ENCODE data around the gene SPRED2. TPM values are rescaled to one million over a fixed set of nuclear protein-coding genes. Genes with fewer than 3 reads are reported as not detected.
A peak's percentile ranks its signal among the peaks of the same experiment; 100 is the strongest.

The SPRED2 gene
- polyA plus RNA-seq, 2 of the 4 experiments (the other 2 are of a cell fraction): 20.6 to 29.3 TPM

DNA sequence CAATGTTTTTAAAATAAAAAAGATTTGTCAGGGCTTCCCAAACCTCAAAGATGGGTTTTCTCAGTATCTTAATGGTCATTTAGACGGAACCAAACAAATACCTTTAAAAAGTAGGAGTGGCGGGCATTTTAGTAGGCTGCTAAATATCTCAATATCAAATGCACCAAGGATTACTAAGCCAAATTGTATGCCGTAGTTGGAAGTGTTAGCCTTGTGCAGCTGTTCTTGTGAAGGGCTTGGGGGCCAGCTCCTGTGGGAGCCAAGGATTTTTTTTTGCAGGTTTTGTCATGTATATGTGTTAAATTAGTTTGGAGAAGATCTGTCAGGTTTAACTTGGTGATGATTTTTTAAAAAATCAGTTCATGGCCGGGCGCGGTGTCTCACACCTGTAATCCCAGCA lies 152.6 kb downstream of the SPRED2 start:
- ChIA-PET CTCF (interaction anchor here (4.4 kb wide), 1 partner anchor 14 kb away, joined by 22 read pairs; no protein-coding TSS in a partner anchor), POLR2A (no interaction called here)
- Histone ChIP-seq H3K27ac (no peak overlapping the region), H3K4me1 (no peaks in the 10 kb centered on the region), H3K9me3 (no peaks in the 10 kb centered on the region), H3K4me3 (no peak overlapping the region), H3K4me2 (no peak overlapping the region)
- no peak for ATAC-seq
- no peak for TF ChIP-seq ZFP36 (IDR thresholded peaks at IDR 0.05; ENCODE audit: borderline replicate concordance, partially characterized antibody)
- no peak for TF ChIP-seq MYC (IDR thresholded peaks at IDR 0.05; ENCODE audit: borderline replicate concordance, low read length)
- no peak for TF ChIP-seq BHLHE40 (IDR thresholded peaks at IDR 0.05; ENCODE audit: low read depth, low read length)
- TF ChIP-seq ZSCAN20 (CRISPR knock-in tag; IDR thresholded peaks at IDR 0.05): no peak
- no peak for DNase-seq (ENCODE audit: low read depth in 1 of 2, low spot score in 1 of 2)
- FAIRE-seq: no peak
- WGBS (ENCODE audit: missing lambda C conversion rate): 86% methylated on average over 6 of the region's 6 CpGs

DNA sequence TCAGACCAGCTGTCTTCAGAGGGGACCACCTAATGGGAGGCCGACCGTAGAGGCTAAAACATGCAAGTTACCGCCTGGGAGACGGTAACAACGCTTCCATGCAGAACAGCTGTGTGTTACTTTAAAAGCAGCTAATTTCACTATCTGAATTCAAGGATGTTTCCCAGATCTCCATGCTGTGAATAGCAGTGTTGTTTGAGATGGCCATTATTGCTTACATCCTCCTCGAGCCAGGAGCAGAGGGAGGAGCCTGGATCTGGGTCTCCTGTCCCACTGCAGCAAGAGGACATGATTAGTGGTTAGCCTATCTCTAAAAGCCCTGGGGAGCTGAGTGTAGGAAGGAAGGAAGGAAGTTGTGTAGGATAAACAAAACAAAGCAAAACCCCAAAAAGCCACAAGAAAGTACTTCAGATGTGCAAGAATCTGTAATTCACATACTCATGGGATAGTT lies 153.8 kb downstream of the SPRED2 start:
- Histone ChIP-seq H3K4me3 (no peak overlapping the region), H3K9me3 (no peaks in the 10 kb centered on the region), H3K4me1 (no peaks in the 10 kb centered on the region), H3K27ac (no peak overlapping the region), H3K4me2 (no peak overlapping the region)
- no peak for DNase-seq (ENCODE audit: low read depth in 1 of 2, low spot score in 1 of 2)
- peak in 1 of 2 experiments; percentile 19; a peak in 3 of 6 replicates for ATAC-seq
- no peak for FAIRE-seq
- 88% methylated on average over 6 of the region's 6 CpGs for WGBS (ENCODE audit: missing lambda C conversion rate)
- CTCF ChIA-PET: interaction anchor here (0.8 to 4.3 kb wide), 5 partner anchors 13 to 276 kb away, joined by 3 to 26 read pairs (median 5); no protein-coding TSS in a partner anchor
- TF ChIP-seq HOXA7 (CRISPR knock-in tag; IDR thresholded peaks at IDR 0.05) (no peak), ESRRA (IDR thresholded peaks at IDR 0.05; ENCODE audit: borderline replicate concordance, low read length) (no peak), FOSL2 (IDR thresholded peaks at IDR 0.05) (no peak), FOSL2 (CRISPR knock-in tag; IDR thresholded peaks at IDR 0.05) (no peak), KDM1A (IDR thresholded peaks at IDR 0.05; ENCODE audit: low read depth) (no peak), HOXB13 (CRISPR knock-in tag; IDR thresholded peaks at IDR 0.05; ENCODE audit: low read depth) (no peak), RCOR1 (IDR thresholded peaks at IDR 0.05; ENCODE audit: low read depth, low read length) (no peak), RNF2 (IDR thresholded peaks at IDR 0.05; ENCODE audit: borderline replicate concordance, low read depth) (no peak)
- TF ChIP-seq, protein P1, sequence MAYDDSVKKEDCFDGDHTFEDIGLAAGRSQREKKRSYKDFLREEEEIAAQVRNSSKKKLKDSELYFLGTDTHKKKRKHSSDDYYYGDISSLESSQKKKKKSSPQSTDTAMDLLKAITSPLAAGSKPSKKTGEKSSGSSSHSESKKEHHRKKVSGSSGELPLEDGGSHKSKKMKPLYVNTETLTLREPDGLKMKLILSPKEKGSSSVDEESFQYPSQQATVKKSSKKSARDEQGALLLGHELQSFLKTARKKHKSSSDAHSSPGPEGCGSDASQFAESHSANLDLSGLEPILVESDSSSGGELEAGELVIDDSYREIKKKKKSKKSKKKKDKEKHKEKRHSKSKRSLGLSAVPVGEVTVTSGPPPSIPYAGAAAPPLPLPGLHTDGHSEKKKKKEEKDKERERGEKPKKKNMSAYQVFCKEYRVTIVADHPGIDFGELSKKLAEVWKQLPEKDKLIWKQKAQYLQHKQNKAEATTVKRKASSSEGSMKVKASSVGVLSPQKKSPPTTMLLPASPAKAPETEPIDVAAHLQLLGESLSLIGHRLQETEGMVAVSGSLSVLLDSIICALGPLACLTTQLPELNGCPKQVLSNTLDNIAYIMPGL (CRISPR knock-in tag; IDR thresholded peaks at IDR 0.05; ENCODE audit: borderline replicate concordance): no peak
- TF ChIP-seq, protein P2, sequence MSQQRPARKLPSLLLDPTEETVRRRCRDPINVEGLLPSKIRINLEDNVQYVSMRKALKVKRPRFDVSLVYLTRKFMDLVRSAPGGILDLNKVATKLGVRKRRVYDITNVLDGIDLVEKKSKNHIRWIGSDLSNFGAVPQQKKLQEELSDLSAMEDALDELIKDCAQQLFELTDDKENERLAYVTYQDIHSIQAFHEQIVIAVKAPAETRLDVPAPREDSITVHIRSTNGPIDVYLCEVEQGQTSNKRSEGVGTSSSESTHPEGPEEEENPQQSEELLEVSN (IDR thresholded peaks at IDR 0.05; ENCODE audit: borderline replicate concordance, low read depth): no peak
- POLR2A ChIA-PET: interaction anchor here (1.3 kb wide), 1 partner anchor 51 kb away, joined by 4 read pairs; the partner anchor contains the start of gene ACTR2

DNA sequence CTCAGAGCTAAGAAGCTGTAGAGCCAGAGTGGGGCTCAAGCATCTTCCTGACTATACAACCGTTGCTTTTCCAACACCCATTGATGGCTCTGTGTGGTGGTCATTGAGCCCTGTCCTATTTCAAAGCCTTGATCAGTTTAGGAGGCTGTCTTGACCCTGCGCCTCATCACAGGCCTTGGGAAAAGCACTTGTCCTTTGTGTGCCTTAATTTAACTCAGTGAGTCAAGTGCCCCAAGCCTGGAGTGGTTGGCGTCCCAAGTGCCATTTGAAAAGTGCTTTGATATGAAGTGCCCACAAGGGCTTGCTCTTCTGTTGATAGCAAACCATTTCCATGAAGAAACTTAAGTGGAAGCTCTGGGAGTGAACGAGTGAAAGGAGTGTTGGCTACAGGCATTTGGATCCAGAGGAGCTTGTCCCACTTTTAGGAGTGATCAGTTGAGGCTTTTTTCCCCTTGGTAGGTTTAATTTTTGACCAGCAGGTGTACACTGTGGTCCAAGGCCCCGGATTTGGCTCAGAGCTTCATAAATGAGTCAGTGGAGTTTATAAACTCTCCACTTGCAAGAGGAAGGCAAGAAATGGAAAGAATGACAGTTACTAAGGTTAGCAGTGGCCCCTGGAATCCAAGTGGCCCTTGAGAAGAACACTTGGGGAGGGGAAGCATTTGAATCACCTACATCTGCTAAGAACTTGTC lies 154.5 kb downstream of the SPRED2 start:
- FAIRE-seq: no peak

More for the DNA sequence above, 154.5 kb downstream of the SPRED2 start:
- ATAC-seq (peak; percentile 30 to 33; a peak in 4 of 6 replicates), DNase-seq (ENCODE audit: low read depth in 1 of 2, low spot score in 1 of 2) (no peak)
- no peak overlapping the region for H3K27ac ChIP-seq
- WGBS (ENCODE audit: missing lambda C conversion rate): 85% methylated on average over 5 of the region's 5 CpGs
- POLR2A ChIA-PET: interaction anchor here (1.3 kb wide), 1 partner anchor 50 kb away, joined by 4 read pairs; the partner anchor contains the start of gene ACTR2
- H3K4me1 ChIP-seq: no peaks in the 10 kb centered on the region
- TF ChIP-seq, protein P3, sequence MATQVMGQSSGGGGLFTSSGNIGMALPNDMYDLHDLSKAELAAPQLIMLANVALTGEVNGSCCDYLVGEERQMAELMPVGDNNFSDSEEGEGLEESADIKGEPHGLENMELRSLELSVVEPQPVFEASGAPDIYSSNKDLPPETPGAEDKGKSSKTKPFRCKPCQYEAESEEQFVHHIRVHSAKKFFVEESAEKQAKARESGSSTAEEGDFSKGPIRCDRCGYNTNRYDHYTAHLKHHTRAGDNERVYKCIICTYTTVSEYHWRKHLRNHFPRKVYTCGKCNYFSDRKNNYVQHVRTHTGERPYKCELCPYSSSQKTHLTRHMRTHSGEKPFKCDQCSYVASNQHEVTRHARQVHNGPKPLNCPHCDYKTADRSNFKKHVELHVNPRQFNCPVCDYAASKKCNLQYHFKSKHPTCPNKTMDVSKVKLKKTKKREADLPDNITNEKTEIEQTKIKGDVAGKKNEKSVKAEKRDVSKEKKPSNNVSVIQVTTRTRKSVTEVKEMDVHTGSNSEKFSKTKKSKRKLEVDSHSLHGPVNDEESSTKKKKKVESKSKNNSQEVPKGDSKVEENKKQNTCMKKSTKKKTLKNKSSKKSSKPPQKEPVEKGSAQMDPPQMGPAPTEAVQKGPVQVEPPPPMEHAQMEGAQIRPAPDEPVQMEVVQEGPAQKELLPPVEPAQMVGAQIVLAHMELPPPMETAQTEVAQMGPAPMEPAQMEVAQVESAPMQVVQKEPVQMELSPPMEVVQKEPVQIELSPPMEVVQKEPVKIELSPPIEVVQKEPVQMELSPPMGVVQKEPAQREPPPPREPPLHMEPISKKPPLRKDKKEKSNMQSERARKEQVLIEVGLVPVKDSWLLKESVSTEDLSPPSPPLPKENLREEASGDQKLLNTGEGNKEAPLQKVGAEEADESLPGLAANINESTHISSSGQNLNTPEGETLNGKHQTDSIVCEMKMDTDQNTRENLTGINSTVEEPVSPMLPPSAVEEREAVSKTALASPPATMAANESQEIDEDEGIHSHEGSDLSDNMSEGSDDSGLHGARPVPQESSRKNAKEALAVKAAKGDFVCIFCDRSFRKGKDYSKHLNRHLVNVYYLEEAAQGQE (IDR thresholded peaks at IDR 0.05): no peak
- TF ChIP-seq CHD4 (IDR thresholded peaks at IDR 0.05; ENCODE audit: borderline replicate concordance): no peak
- no peak for TF ChIP-seq TFCP2L1 (CRISPR knock-in tag; IDR thresholded peaks at IDR 0.05)
- no peak for TF ChIP-seq HOXB13 (CRISPR knock-in tag; IDR thresholded peaks at IDR 0.05; ENCODE audit: low read depth)
- no peak for TF ChIP-seq PHF8 (IDR thresholded peaks at IDR 0.05; ENCODE audit: borderline replicate concordance, low read depth)
- TF ChIP-seq, protein P4, sequence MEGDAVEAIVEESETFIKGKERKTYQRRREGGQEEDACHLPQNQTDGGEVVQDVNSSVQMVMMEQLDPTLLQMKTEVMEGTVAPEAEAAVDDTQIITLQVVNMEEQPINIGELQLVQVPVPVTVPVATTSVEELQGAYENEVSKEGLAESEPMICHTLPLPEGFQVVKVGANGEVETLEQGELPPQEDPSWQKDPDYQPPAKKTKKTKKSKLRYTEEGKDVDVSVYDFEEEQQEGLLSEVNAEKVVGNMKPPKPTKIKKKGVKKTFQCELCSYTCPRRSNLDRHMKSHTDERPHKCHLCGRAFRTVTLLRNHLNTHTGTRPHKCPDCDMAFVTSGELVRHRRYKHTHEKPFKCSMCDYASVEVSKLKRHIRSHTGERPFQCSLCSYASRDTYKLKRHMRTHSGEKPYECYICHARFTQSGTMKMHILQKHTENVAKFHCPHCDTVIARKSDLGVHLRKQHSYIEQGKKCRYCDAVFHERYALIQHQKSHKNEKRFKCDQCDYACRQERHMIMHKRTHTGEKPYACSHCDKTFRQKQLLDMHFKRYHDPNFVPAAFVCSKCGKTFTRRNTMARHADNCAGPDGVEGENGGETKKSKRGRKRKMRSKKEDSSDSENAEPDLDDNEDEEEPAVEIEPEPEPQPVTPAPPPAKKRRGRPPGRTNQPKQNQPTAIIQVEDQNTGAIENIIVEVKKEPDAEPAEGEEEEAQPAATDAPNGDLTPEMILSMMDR (IDR thresholded peaks at IDR 0.05): no peak
- H3K9me3 ChIP-seq: no peaks in the 10 kb centered on the region
- CTCF ChIA-PET: interaction anchor here (0.7 to 4.3 kb wide), 7 partner anchors 11 to 276 kb away, joined by 3 to 26 read pairs (median 5); no protein-coding TSS in a partner anchor
- H3K4me3 ChIP-seq: no peak overlapping the region
- no peak overlapping the region for H3K4me2 ChIP-seq
